ENCODE data around the gene HMX3.

GRCh38 chr10:123143162-123143824 lies 7.5 kb downstream of the HMX3 start:
- TF ChIP-seq POLR2A (IDR thresholded peaks at IDR 0.05) = no peak
- no peak for TF ChIP-seq CTCF (IDR thresholded peaks at IDR 0.05)
- no peak for TF ChIP-seq EP300 (IDR thresholded peaks at IDR 0.05)

Data from tibial nerve (tissue), 4 donors.